HG02623 (cell line): Measurements from ENCODE around the gene THBD.
"Not testable (repeated sequence)": the region's sequence is repeated elsewhere in the genome, so short reads cannot be mapped to it uniquely, and the experiment has no call there.

ENCODE experiments used
- ATAC-seq: cut with Tn5 transposase; IDR thresholded peaks from one replicate; pipeline ENCODE4 v1.9.1; 2021; ENCODE audit warnings: moderate library complexity; ENCODE audit not compliant: unreplicated experiment

Gene THBD

GRCh38 chr20:23039136-23039875, 10.2 kb downstream of the THBD start:
- ATAC-seq: no peak

- ATAC-seq: no peak
These were observed 12.4 kb downstream of the THBD start for GRCh38 chr20:23037017-23037481.

GRCh38 chr20:23036371-23036770, 13.1 kb downstream of the THBD start:
- no peak for ATAC-seq

GRCh38 chr20:23035731-23036130, 13.7 kb downstream of the THBD start:
- no peak for ATAC-seq

- no peak for ATAC-seq
These were observed 14.5 kb downstream of the THBD start, which contains the start of gene SSTR4 for GRCh38 chr20:23034721-23035671. TSS of gene SSTR4 (plus strand) at chr20:23035312. CDS start at chr20:23035484, 172 bp downstream.

GRCh38 chr20:23033918-23034317, 15.6 kb downstream of the THBD start:
- ATAC-seq: no peak

- no peak for ATAC-seq
These were observed 16.8 kb downstream of the THBD start for GRCh38 chr20:23032750-23033078.

- ATAC-seq: no peak
These were observed 17.3 kb downstream of the THBD start for GRCh38 chr20:23032056-23032749.

GRCh38 chr20:23031346-23031745, 18.1 kb downstream of the THBD start:
- no peak for ATAC-seq

- no peak for ATAC-seq
These were observed 20.1 kb downstream of the THBD start for GRCh38 chr20:23029324-23029723.

GRCh38 chr20:23028392-23028791, 21.1 kb downstream of the THBD start:
- no peak for ATAC-seq

- no peak for ATAC-seq
These were observed 21.8 kb downstream of the THBD start for GRCh38 chr20:23027721-23028120.

- ATAC-seq: not testable (repeated sequence)
These were observed 24.0 kb downstream of the THBD start for GRCh38 chr20:23025503-23025902.

- ATAC-seq: no peak
These were observed 24.8 kb downstream of the THBD start for GRCh38 chr20:23024701-23025100.

- no peak for ATAC-seq
These were observed 25.8 kb downstream of the THBD start for GRCh38 chr20:23023621-23024177.

- ATAC-seq: no peak
These were observed 26.6 kb downstream of the THBD start for GRCh38 chr20:23022849-23023248.

GRCh38 chr20:23021951-23022350, 27.5 kb downstream of the THBD start:
- no peak for ATAC-seq

GRCh38 chr20:23021541-23021940, 27.9 kb downstream of the THBD start:
- no peak for ATAC-seq

- no peak for ATAC-seq
These were observed 29.0 kb downstream of the THBD start for GRCh38 chr20:23020230-23021018.

- no peak for ATAC-seq
These were observed 30.1 kb downstream of the THBD start for GRCh38 chr20:23019403-23019802.
